Upper lobe of left lung (tissue), 4 donors: ENCODE measurements around the gene TMCO2.

Experiments
- EP300 ChIP-seq, 4 donors: sonication (generic); formaldehyde crosslinking; IDR thresholded peaks; one replicate each; pipeline ENCODE4 v1.5.1; 2017; ENCODE audit warnings: antibody characterized with exemption in 4 of 4, control low read depth in 2 of 4
- POLR2A ChIP-seq, 4 donors: fragments of 450-650 bp; IDR thresholded peaks; one replicate each; pipeline ENCODE4 v1.5.1; 2016 to 2017; ENCODE audit warnings: antibody characterized with exemption in 4 of 4, mild to moderate bottlenecking in 2 of 4
- POLR2AphosphoS5 ChIP-seq, 2 donors: sonication (generic); formaldehyde crosslinking; IDR thresholded peaks; one replicate each; pipeline ENCODE4 v1.5.1; 2017; ENCODE audit warnings: antibody characterized with exemption in 2 of 2
- TF ChIP-seq, protein P1 (sequence below), 6 experiments: fragments of 450-650 bp in 4 of 6; fragments of 200-600 bp in 2 of 6; sonication (generic) in 2 of 6; IDR thresholded peaks; one replicate each; pipeline ENCODE4 v1.5.1; 2016 to 2019; ENCODE audit warnings: antibody characterized with exemption in 6 of 6

DNA sequence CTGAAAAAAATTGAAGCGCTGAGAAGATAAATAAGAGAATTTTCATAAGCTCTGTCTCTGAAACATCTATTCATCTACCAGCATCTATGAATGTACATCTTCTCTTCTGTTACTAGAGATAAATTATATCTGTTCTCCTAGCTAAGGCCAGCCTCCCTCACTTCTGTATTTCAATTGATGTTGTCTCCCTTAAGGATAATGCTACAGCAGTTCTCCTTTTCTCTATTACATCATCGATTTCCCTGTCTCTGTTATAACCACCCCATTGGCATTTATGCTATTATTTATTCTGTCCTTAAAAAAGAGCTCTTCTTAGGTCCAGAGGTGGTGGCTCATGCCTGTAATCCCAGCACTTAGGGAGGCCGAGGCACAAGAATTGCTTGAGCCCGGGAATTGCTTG is 42.9 kb upstream of the TMCO2 start:
- TF ChIP-seq, protein P1, sequence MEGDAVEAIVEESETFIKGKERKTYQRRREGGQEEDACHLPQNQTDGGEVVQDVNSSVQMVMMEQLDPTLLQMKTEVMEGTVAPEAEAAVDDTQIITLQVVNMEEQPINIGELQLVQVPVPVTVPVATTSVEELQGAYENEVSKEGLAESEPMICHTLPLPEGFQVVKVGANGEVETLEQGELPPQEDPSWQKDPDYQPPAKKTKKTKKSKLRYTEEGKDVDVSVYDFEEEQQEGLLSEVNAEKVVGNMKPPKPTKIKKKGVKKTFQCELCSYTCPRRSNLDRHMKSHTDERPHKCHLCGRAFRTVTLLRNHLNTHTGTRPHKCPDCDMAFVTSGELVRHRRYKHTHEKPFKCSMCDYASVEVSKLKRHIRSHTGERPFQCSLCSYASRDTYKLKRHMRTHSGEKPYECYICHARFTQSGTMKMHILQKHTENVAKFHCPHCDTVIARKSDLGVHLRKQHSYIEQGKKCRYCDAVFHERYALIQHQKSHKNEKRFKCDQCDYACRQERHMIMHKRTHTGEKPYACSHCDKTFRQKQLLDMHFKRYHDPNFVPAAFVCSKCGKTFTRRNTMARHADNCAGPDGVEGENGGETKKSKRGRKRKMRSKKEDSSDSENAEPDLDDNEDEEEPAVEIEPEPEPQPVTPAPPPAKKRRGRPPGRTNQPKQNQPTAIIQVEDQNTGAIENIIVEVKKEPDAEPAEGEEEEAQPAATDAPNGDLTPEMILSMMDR (IDR thresholded peaks at IDR 0.05), result no peak
- no peak for TF ChIP-seq POLR2A (IDR thresholded peaks at IDR 0.05)
- no peak for TF ChIP-seq POLR2AphosphoS5 (IDR thresholded peaks at IDR 0.05)
- TF ChIP-seq EP300 (IDR thresholded peaks at IDR 0.05), result no peak
